NCI-H774 (cell line): Measurements from ENCODE around the gene LMNTD1.
"Not testable (repeated sequence)": the region's sequence is repeated elsewhere in the genome, so short reads cannot be mapped to it uniquely, and the experiment has no call there.

ENCODE experiments used
- DNase-seq: peaks from one replicate; lab custom pipeline; 2025; lab: John Stamatoyannopoulos, UW

Gene LMNTD1

GRCh38 chr12:25433024-25433423, 120.1 kb downstream of the LMNTD1 start:
- DNase-seq = no peak

- no peak for DNase-seq
Measured at GRCh38 chr12:25427337-25428249, 125.5 kb downstream of the LMNTD1 start.

GRCh38 chr12:25426821-25427220, 126.3 kb downstream of the LMNTD1 start:
- not testable (repeated sequence) for DNase-seq
